OCI-LY1 (cell line): ENCODE data around the gene BRSK1.

ENCODE experiments used
- H2AFZ ChIP-seq: fragments of 200-600 bp; sonication (generic), shearing (Covaris generic); 2 replicates; pipeline ENCODE4 v1.6.0; 2014; ENCODE audit warnings: antibody characterized with exemption, mild to moderate bottlenecking, low read length
- H3F3A ChIP-seq: fragments of 200-600 bp; sonication (generic), shearing (Covaris generic); 2 replicates; pipeline ENCODE4 v1.6.0; 2014; ENCODE audit warnings: mild to moderate bottlenecking, antibody characterized with exemption, low read length, moderate library complexity; ENCODE audit not compliant: insufficient read depth
- H3K27ac ChIP-seq: fragments of 200-600 bp; sonication (generic); 2 replicates; pipeline ENCODE4 v1.5.1; 2014; ENCODE audit warnings: low read length, mixed run types, mild to moderate bottlenecking, low read depth; ENCODE audit not compliant: poor library complexity, severe bottlenecking
- H3K27me3 ChIP-seq: fragments of 200-600 bp; sonication (generic); 2 replicates; pipeline ENCODE4 v1.6.0; 2014; ENCODE audit warnings: antibody characterized with exemption, mild to moderate bottlenecking, low read length, moderate library complexity; ENCODE audit not compliant: insufficient read depth
- H3K36me3 ChIP-seq: fragments of 200-600 bp; sonication (generic); 2 replicates; pipeline ENCODE4 v1.6.1; 2014; ENCODE audit warnings: mild to moderate bottlenecking, antibody characterized with exemption, low read length, moderate library complexity, mixed read lengths; ENCODE audit not compliant: insufficient read depth
- H3K4me1 ChIP-seq: fragments of 200-600 bp; sonication (generic); 2 replicates; pipeline ENCODE4 v1.5.1; 2014; ENCODE audit warnings: mild to moderate bottlenecking, low read length, moderate library complexity; ENCODE audit not compliant: insufficient read depth, severe bottlenecking
- H3K4me2 ChIP-seq: fragments of 200-600 bp; sonication (generic), shearing (Covaris generic); 2 replicates; pipeline ENCODE4 v1.6.1; 2014; ENCODE audit warnings: low read length
- H3K4me3 ChIP-seq: fragments of 200-600 bp; sonication (generic); 2 replicates; pipeline ENCODE4 v1.5.1; 2014; ENCODE audit warnings: low read length, low read depth, mild to moderate bottlenecking, mixed read lengths; ENCODE audit not compliant: poor library complexity, severe bottlenecking
- H3K79me2 ChIP-seq: fragments of 200-600 bp; shearing (Covaris generic); 2 replicates; pipeline ENCODE4 v1.6.1; 2016; ENCODE audit warnings: mixed run types, low read length, mixed read lengths; ENCODE audit not compliant: insufficient read depth
- H3K9ac ChIP-seq: fragments of 200-600 bp; sonication (generic), shearing (Covaris generic); 2 replicates; pipeline ENCODE4 v1.6.1; 2014; ENCODE audit warnings: mild to moderate bottlenecking, low read length, mixed read lengths
- H3K9me2 ChIP-seq: fragments of 200-600 bp; sonication (generic), shearing (Covaris generic); 2 replicates; pipeline ENCODE4 v1.6.1; 2014; ENCODE audit warnings: low read depth, mild to moderate bottlenecking, low read length, mixed read lengths
- H3K9me3 ChIP-seq: fragments of 200-600 bp; shearing (Covaris generic); 2 replicates; pipeline ENCODE4 v1.6.1; 2014; ENCODE audit warnings: low read length, mixed read lengths
- H4K20me1 ChIP-seq: fragments of 200-600 bp; sonication (generic), shearing (Covaris generic); 2 replicates; pipeline ENCODE4 v1.6.0; 2016; ENCODE audit warnings: mild to moderate bottlenecking, low read length; ENCODE audit not compliant: insufficient read depth
- EZH2 ChIP-seq: fragments of 200-600 bp; sonication (generic), shearing (Covaris generic); IDR thresholded peaks from 2 replicates; pipeline ENCODE4 v1.8.0; 2017; ENCODE audit warnings: borderline replicate concordance, mixed run types, mild to moderate bottlenecking, antibody characterized with exemption, low read length, moderate library complexity, mixed read lengths
- TF ChIP-seq, protein P1 (sequence below): fragments of 200-600 bp; sonication (generic), shearing (Covaris generic); IDR thresholded peaks from 2 replicates; pipeline ENCODE4 v1.5.1; 2017; ENCODE audit warnings: mild to moderate bottlenecking, antibody characterized with exemption, low read length, moderate library complexity, mixed read lengths

BRSK1 gene

DNA sequence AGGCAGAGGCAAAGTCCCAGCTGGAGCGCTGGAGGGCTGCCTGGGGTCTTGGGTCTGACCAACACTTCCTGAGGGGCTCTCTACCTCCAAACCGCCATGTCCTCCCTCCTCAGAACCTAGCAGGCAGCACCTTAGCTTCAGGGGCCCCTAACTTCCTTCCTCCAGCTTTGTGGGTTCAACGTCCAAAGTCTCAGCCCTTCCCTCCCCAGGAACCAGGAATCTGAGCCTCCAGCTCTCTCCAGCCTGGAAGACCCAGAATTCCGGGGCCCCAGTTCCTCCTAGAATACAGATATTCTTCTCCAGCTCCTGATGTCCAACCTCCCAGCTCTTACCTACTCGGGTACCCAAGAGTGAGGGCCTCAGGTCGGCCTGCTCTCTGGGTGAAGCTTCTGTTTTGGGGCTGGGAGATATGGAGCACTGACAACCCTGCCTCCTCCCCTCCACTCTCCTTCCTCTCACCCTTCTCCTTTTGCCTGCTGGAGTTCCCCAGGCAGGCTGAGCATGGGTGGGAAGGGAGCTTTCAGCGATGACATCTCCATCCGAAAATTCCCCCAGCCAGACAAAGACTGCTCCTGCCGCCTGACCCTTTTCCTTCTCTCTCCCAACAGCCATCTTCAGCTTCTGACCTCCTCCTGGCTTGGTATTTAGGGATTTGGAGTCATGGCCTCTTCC lies 37.8 kb downstream of the BRSK1 start:
- no peaks in the 10 kb centered on the region for H3F3A ChIP-seq
- H3K9me3 ChIP-seq: no peaks in the 10 kb centered on the region
- no peak overlapping the region for H3K4me2 ChIP-seq
- TF ChIP-seq, protein P1, sequence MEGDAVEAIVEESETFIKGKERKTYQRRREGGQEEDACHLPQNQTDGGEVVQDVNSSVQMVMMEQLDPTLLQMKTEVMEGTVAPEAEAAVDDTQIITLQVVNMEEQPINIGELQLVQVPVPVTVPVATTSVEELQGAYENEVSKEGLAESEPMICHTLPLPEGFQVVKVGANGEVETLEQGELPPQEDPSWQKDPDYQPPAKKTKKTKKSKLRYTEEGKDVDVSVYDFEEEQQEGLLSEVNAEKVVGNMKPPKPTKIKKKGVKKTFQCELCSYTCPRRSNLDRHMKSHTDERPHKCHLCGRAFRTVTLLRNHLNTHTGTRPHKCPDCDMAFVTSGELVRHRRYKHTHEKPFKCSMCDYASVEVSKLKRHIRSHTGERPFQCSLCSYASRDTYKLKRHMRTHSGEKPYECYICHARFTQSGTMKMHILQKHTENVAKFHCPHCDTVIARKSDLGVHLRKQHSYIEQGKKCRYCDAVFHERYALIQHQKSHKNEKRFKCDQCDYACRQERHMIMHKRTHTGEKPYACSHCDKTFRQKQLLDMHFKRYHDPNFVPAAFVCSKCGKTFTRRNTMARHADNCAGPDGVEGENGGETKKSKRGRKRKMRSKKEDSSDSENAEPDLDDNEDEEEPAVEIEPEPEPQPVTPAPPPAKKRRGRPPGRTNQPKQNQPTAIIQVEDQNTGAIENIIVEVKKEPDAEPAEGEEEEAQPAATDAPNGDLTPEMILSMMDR: no peak
- TF ChIP-seq EZH2: no peak
- H3K4me3 ChIP-seq: no peak overlapping the region
- H3K27ac ChIP-seq: no peak overlapping the region
- H3K9me2 ChIP-seq: no peaks in the 10 kb centered on the region
- no peaks in the 10 kb centered on the region for H4K20me1 ChIP-seq
- no peak overlapping the region for H2AFZ ChIP-seq
- H3K27me3 ChIP-seq: peaks cover 9% of the 10 kb centered on the region; the same call in 1 of the 2 replicates
- peaks cover 5% of the 10 kb centered on the region for H3K4me1 ChIP-seq
- H3K36me3 ChIP-seq: no peaks in the 10 kb centered on the region
- H3K9ac ChIP-seq: no peak overlapping the region
- no peaks in the 10 kb centered on the region for H3K79me2 ChIP-seq

DNA sequence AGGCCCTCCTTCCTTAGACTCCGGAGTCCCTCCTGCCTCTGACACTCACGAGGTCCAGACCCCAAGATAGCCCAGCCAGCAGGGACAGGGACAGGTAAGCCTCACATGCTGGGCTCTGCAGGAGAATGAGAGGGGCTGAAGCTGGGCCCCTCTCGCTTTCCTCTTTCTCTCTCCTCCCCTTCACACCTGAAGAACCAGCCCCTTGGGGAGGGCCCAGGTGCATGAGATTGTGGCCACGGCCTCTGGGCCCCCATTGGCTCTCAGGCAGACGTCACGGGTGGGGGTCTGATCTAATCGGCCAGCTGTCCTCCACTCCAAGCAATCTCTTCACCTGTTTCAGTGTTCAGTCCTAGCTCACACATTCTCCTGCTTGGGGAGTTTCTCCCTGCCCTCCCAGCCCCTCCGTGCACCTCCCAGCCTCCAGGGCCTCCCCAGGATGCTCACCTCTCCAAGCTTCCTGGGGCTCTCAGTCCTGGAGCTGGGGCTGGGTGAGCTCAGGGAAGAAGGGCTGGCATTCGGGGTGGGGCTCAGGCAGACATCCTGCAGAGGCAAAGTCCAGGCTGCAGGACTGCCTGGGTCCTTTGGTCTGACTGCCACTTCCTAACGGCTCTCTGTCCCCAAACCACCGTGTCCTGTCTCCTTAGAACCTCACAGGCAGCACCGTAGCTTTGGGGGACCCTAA lies 38.5 kb downstream of the BRSK1 start:
- H3K9ac ChIP-seq: no peak overlapping the region
- H3K27ac ChIP-seq: no peak overlapping the region
- no peaks in the 10 kb centered on the region for H3K9me2 ChIP-seq
- TF ChIP-seq, protein P1: no peak
- no peak for TF ChIP-seq EZH2
- H3K79me2 ChIP-seq: no peaks in the 10 kb centered on the region
- no peak overlapping the region for H3K4me2 ChIP-seq
- peaks cover 9% of the 10 kb centered on the region; the same call in 1 of the 2 replicates for H3K27me3 ChIP-seq
- H3K36me3 ChIP-seq: no peaks in the 10 kb centered on the region
- no peaks in the 10 kb centered on the region for H3F3A ChIP-seq
- peaks cover 5% of the 10 kb centered on the region for H3K4me1 ChIP-seq
- H4K20me1 ChIP-seq: no peaks in the 10 kb centered on the region
- no peak overlapping the region for H2AFZ ChIP-seq
- H3K4me3 ChIP-seq: no peak overlapping the region
- H3K9me3 ChIP-seq: no peaks in the 10 kb centered on the region

DNA sequence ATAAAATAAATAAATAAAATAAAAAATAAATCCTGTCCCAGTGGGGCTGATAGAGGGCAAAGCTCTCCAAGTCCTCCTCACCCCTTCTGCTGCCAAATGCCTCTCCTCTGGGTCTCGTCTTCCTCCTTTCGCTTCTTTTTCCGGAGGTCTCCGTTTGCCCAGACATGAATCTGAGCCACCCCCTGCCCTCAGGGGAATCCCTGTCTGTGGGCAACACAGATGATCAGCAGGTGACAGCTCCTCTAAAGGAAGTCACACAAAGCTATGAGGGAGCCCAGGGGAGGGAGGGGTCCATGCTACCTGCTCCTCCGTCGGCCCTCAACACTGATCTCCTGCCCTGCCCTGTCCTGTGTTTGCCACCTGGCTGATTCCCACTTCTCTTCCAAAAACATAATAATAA lies 40.9 kb downstream of the BRSK1 start:
- Histone ChIP-seq H3K9me2 (no peaks in the 10 kb centered on the region), H3K27ac (no peak overlapping the region), H3K4me2 (no peak overlapping the region), H3K79me2 (no peaks in the 10 kb centered on the region), H3K9me3 (no peaks in the 10 kb centered on the region), H4K20me1 (no peaks in the 10 kb centered on the region), H3K9ac (no peak overlapping the region), H3K27me3 (peaks cover 9% of the 10 kb centered on the region; the same call in 1 of the 2 replicates), H3K36me3 (no peaks in the 10 kb centered on the region), H3K4me3 (no peak overlapping the region), H2AFZ (no peak overlapping the region), H3K4me1 (peaks cover 5% of the 10 kb centered on the region), H3F3A (no peaks in the 10 kb centered on the region)
- no peak for TF ChIP-seq EZH2
- TF ChIP-seq, protein P1: no peak
